HG02885 (cell line): ENCODE data around the gene TGIF2.

Experiments
- ATAC-seq: cut with Tn5 transposase; IDR thresholded peaks from one replicate; pipeline ENCODE4 v1.9.1; 2021; ENCODE audit warnings: mild to moderate bottlenecking; ENCODE audit not compliant: unreplicated experiment, poor library complexity

Gene TGIF2

GRCh38 chr20:36573103-36573797 lies at the start of gene TGIF2:
TSS of gene TGIF2 (plus strand) at chr20:36573597. CDS start at chr20:36578775, 5,178 bp downstream.
- ATAC-seq, result peak; percentile 79

- no peak for ATAC-seq
Observed at GRCh38 chr20:36525620-36526365, 47.6 kb upstream of the TGIF2 start.

GRCh38 chr20:36526521-36527011 lies 46.8 kb upstream of the TGIF2 start:
- no peak for ATAC-seq

- ATAC-seq, result no peak
Observed at GRCh38 chr20:36527331-36528125, 45.9 kb upstream of the TGIF2 start.

DNA sequence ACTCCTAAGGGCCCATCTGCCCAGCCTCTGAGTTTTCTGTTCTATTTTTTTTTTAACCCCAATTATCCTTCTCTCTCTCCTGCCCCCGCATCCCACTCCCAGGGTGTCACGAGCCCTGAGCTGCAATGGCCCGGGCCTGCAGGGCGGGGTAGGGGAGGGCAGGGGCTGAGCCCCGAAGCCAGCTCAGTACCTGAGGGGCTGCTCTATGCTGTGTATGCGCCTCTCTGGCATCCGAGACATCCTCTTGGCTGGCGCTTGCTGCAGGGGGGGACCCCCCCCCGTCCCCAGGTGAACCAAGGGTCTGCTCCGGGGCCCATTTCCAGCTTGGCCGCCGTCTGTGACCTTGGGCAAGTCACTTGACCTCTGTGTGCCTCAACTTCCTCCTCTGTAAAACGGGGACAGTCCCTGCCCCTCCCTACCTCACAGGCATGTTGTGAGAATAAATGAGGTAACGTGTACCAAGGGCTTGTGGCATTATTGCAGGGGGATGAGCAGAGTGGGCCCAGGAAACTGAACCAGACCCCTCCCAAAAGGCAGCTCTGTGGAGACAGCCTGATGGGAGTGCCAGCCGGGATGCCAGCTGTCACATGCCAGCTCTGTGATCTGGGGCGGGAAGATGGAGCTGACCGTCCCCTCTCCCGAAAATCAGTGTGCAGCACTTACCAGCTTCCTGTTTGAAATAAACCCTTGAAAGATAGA lies 45.1 kb upstream of the TGIF2 start:
- ATAC-seq, result no peak

DNA sequence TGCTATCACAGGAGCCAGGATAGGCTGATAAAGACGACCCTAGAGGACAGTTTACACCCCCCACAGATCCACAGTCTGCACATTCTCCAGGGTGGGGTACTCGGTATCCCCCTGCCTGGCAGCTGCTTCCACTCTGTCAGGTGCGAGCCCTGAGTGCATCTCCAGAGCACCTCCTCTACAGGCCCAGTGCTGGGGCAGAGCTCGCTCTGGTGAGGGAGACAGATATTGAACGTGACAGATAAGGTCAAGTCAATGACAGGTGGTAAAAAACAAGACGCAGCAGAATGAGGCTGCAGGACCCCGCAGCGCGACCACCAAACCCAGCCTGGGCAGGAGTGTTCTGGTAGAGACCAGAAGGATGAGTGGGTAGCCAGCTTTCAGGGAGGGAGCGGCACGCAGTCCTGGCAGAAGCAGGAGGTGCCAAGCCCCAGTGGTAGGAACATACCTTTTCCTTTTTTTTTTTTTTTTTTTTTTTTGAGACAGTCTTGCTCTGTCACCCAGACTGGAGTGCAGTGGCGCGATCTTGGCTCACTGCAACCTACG lies 44.5 kb upstream of the TGIF2 start:
- no peak for ATAC-seq

DNA sequence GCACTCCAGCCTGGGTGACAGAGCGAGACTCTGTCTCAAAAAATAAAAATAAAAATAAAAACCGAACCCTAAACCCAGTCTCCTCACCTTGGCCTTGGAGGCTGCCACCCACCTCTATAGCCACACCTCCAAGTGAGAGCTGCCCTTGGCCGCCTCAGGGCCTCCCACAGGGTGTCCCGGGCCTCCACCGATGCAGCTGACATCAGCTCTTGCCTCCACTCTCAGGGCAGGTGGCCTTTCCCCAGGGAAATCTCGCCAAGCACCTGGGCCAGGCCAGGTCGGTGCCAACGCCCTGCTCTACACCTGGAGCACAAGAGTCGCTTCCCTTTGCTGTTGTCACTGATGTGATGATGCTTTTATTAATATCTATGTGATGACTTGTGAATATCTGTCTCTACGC lies 41.0 kb upstream of the TGIF2 start:
- ATAC-seq, result no peak

- no peak for ATAC-seq
Observed at GRCh38 chr20:36532822-36533221, 40.6 kb upstream of the TGIF2 start.

- no peak for ATAC-seq
Observed at GRCh38 chr20:36538026-36538722, 35.2 kb upstream of the TGIF2 start.

DNA sequence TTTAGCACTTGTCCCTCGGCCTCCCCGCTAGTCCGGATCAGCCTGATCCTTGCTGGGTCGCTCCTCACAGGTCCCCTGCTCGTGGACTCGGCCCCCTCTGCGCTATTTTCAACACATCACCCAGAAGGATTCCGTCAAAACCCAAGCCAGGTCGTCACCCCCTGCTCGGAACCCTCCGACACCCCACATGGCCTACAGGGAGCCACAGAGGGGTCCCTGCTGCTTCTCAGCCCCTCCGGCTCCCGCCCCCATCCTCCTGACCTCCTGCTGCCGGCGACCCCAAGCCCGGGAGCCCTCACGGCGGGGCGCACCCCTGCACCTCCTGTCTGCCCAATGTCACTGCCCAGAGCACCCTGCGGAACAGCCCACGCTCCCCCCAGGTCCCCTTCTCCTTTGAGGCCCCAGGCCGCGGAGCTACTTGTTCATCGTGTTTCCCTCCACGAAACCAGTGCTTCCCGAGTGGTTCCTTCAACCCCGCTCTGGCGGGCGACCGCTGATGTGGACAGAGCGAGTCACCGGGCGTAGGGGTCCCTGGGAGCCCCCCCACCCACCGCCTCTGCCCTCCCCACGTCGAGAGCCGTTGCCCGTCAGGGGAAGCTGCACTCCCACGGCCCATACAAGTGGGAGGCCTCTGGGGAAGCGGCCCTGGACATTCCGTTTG lies 32.7 kb upstream of the TGIF2 start:
- ATAC-seq, result no peak

GRCh38 chr20:36541227-36541767 lies 32.1 kb upstream of the TGIF2 start, which contains the start of gene MYL9:
TSS of gene MYL9 (plus strand) at chr20:36541519. CDS start at chr20:36544885, 3,366 bp downstream.
- ATAC-seq, result no peak

DNA sequence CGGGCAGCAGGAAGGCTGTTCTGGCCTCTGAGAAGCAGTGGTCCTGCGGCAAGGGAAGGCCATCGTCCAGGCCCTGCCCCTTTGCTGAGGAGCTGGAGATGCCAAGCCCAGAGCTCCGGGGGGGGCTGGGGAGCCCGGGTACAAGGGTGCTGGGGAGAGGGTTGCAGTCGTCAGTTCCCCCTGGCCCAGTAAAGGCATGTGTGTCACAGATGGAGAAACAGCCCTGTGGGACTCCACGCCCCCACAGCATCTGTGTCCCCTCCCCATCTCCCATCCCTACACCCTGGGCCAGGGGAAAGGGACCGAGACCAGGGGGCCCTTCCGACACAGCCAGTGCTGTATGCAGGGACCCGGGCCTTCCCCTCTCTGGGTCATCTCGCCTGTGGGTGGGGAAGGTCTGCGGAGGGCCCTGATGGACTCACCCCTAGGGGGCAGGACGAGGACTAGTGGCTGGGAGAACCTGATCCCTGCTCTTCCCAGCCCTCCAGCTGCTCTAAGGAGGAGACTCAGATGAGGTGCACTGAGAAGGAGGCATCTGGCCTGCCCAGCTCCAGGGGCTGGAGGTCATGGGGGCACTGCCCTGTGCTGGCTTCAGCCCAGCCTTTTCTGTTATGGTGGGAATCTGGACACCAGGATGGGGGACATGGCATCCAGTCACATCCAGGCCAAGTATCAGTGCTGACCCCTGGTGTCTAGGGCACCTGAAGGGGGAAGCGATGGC lies 31.5 kb upstream of the TGIF2 start:
- ATAC-seq, result no peak

DNA sequence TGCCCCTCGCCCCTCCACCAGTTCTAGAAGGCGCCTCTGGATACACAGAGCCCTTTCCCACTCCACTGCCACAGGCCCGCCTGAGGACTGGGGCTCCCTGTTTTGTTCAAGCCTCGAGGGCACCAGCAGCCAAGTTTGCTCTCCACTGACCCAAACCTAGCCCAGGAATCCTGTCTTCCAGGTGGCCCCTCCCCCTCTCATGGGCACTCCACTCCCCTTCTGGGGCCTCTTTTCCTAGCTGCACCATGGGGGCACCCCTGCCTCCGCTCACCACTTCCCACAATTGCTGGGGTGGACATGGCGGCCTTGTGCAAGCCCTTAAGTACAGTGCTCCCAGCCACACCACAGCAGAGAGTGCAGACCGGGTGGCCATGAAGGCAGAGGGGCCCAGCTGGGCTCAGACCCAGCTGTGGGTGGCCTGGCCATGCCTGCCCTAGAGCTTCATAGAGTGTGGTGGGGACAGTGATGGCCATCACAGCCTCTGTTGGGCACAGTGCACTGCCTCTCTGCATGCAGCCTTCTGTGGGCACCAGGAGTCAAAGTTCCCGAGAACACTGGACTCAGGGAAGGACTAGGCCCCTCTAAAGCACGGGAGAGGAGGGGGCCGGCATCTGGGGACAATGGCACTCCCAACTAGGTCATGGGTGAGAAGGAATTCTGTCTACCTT lies 30.7 kb upstream of the TGIF2 start:
- no peak for ATAC-seq

DNA sequence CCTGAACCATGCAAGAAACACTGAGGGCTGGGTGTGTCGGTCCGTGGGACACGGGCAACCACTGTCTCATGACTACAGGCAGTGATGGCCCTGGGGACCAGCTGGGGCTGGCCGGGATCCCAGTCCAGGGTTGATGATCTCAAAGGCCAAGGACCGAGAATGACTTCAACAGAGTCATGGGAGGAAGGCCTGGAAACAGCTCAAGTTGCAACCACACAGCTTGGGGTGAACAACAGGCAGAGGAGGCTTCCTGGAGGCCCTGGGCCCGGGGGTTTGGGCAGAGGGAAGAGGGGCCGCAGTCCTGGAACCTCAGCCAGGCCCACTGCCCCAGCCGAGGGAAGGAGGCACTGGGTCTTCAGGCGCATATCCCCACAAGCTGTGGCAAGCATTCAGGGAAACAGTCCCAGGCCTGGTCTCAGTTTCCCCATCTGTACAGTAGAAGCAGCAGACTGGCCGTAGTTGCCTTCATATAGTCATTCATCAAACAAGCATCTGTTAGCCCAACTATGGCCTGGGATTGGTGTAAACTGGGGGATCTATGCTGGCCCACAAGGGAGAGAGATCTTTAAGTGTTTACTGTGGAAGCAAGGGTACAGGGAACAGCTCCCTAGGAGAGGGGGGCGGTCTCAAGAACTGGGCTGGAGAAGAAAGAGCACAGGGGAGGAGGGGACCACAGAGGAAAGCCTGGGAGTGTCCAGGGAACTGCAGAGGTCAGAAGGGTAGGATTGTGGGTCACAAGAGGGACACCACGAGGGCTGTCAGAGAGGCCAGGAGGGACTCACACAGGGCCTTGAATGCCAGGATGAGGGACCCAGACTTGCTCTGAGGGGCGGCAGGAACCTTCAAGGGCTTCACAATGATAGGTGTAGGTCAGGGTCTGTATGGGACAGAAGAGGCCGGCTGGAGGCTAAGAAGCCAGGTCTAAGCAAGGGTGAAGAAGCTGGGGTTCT lies 29.9 kb upstream of the TGIF2 start:
- no peak for ATAC-seq

DNA sequence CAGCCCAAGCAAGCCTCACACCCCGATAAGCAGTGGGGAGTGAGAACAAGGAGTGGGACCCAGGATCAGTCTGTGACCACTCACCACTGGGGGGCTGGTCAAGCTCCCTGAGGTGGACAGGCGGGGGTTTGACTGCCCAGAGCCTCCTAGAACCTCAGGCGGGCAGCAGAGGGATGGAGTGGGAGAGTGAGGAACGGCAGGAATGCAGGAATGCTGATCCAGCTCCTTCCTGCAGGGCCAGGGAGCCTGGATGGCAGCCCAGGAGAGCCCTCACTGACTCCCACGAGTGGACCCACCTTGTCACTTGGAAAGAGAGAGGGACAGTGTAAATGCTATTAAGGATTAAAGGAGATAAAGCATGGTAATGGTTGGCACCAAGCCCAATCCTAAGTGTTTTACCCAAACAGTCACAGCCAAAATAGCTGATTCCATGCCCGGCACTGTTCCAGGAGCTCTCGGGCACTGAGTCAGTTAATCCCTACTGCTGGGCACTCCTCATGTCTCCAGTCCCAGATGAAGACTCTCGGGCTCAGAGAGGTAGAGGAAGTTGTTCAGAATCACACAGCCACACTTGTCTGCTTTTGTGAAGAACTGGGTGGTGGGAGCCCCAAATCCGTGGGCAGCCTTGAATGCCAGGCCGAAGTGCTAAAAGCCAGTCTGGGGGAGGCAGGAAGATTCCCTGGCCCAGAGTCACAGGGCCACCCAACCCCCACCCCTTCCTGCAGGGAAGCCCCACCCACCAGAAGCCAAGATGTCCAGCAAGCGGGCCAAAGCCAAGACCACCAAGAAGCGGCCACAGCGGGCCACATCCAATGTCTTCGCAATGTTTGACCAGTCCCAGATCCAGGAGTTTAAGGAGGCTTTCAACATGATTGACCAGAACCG lies 29.0 kb upstream of the TGIF2 start:
- no peak for ATAC-seq
